Panc1 (cell line): ENCODE results near the gene HSPB3. TPM values are rescaled to one million over a fixed set of nuclear protein-coding genes. Genes with fewer than 3 reads are reported as not detected.

Experiments
- ATAC-seq: fragments of 200-7000 bp; cut with Tn5 transposase; 2 replicates; pipeline ENCODE4 v1.9.1; 2020; ENCODE audit warnings: mild to moderate bottlenecking, moderate library complexity
- BruUV-seq: library from RNA; stranded (reverse); fragments of 400-500 nt; replicated peaks from 2 replicates; lab custom pipeline; 2021; lab: Mats Ljungman, UMichigan
- CTCF ChIA-PET: fragments of 300-600 bp; sonication (Branson Sonifier 250); formaldehyde crosslinking; loops from one replicate; lab custom pipeline; 2022; ENCODE audit warnings: antibody characterized with exemption; lab: Charles Lee
- POLR2A ChIA-PET: fragments of 300-600 bp; sonication (Branson Sonifier 250); formaldehyde crosslinking; loops from one replicate; lab custom pipeline; 2022; ENCODE audit warnings: antibody characterized with exemption; lab: Charles Lee
- DNase-seq: peaks from one replicate; pipeline ENCODE4 v3.0.0-alpha.2; 2010; ENCODE audit warnings: low read depth, low spot score
- H3K27ac ChIP-seq: 2 replicates; pipeline ENCODE4 v1.5.1; 2011; ENCODE audit warnings: mild to moderate bottlenecking, low read length, inconsistent platforms
- H3K27me3 ChIP-seq: fragments of 200-500 bp; sonication (Bioruptor generic); 2 replicates; pipeline ENCODE4 v1.6.0; 2014; ENCODE audit warnings: low read length, inconsistent platforms; ENCODE audit not compliant: control insufficient read depth, insufficient read depth
- H3K36me3 ChIP-seq: fragments of 200-500 bp; sonication (Bioruptor generic); 2 replicates; pipeline ENCODE4 v1.5.1; 2014; ENCODE audit warnings: inconsistent platforms, mild to moderate bottlenecking, low read length, moderate library complexity; ENCODE audit not compliant: control insufficient read depth, insufficient read depth
- H3K4me1 ChIP-seq: 2 replicates; pipeline ENCODE4 v1.5.1; 2011; ENCODE audit warnings: inconsistent platforms, mild to moderate bottlenecking, low read length, moderate library complexity; ENCODE audit not compliant: control insufficient read depth, insufficient read depth
- H3K4me3 ChIP-seq, 2 experiments: 2 replicates each; pipeline ENCODE4 v1.5.1; 2011 to 2012; ENCODE audit warnings: low read depth in 2 of 2, low read length in 2 of 2, mild to moderate bottlenecking in 2 of 2, inconsistent platforms in 1 of 2, moderate library complexity in 1 of 2
- H3K9me3 ChIP-seq: fragments of 200-500 bp; sonication (Bioruptor generic); 2 replicates; pipeline ENCODE4 v1.5.1; 2014; ENCODE audit warnings: low read depth, mild to moderate bottlenecking, inconsistent platforms, low read length, moderate library complexity; ENCODE audit not compliant: control insufficient read depth, insufficient read depth
- CTCF ChIP-seq: fragments of 450-650 bp; IDR thresholded peaks from 2 replicates; pipeline ENCODE4 v1.5.1; 2017; ENCODE audit warnings: mild to moderate bottlenecking
- POLR2AphosphoS5 ChIP-seq: IDR thresholded peaks from 2 replicates; pipeline ENCODE4 v1.6.1; 2012; ENCODE audit warnings: mild to moderate bottlenecking, low read depth, low read length, moderate library complexity
- REST ChIP-seq, 2 experiments: IDR thresholded peaks; 2 replicates each; pipeline ENCODE4 v1.6.1; 2011 to 2012; ENCODE audit warnings: low read depth in 2 of 2, control low read depth in 1 of 2, low read length in 1 of 2, mild to moderate bottlenecking in 1 of 2, moderate library complexity in 1 of 2; ENCODE audit not compliant: insufficient read depth in 1 of 2
- SIN3A ChIP-seq: IDR thresholded peaks from 2 replicates; pipeline ENCODE4 v1.6.1; 2012; ENCODE audit warnings: low read depth, mild to moderate bottlenecking, low read length, moderate library complexity, borderline replicate concordance; ENCODE audit not compliant: insufficient read depth
- TCF7L2 ChIP-seq: IDR thresholded peaks from 2 replicates; pipeline ENCODE4 v1.6.1; 2011; ENCODE audit warnings: mild to moderate bottlenecking, low read depth, low read length, inconsistent platforms
- in situ Hi-C: cut with HindIII; loops from 2 replicates; pipeline ENCODE4 v1.10.0; 2016; ENCODE audit warnings: low sequenced_read_pairs, low pct_unique_long_range_greater_than_20kb
- intact Hi-C: fragments of 100-400 bp; cut with micrococcal nuclease; formaldehyde crosslinking; loops from one replicate; pipeline ENCODE4 v1.10.0; 2022; ENCODE audit not compliant: unreplicated experiment
- total RNA-seq: library from RNA; stranded (reverse); gene quantifications from one replicate; pipeline ENCODE4 v1.2.1, GENCODE V29; 2021; ENCODE audit not compliant: unreplicated experiment

The HSPB3 gene
- total RNA-seq, 1 experiment from 2014 or later: not detected

- Histone ChIP-seq H3K27ac (no peak overlapping the region), H3K9me3 (no peaks in the 10 kb centered on the region), H3K4me3 (no peak overlapping the region), H3K4me1 (no peaks in the 10 kb centered on the region), H3K36me3 (no peaks in the 10 kb centered on the region), H3K27me3 (no peaks in the 10 kb centered on the region)
- POLR2A ChIA-PET: no interaction called here
- in situ Hi-C loops (no loop called here), intact Hi-C loops (no loop called here)
- CTCF ChIA-PET: no interaction called here
- no peak for DNase-seq
- no peak for TF ChIP-seq POLR2AphosphoS5
- TF ChIP-seq REST (IDR thresholded peaks at IDR 0.05; ENCODE audit: insufficient read depth in 1 of 2, low read depth in 2 of 2, low read length in 1 of 2): no peak
- TF ChIP-seq CTCF: no peak
- TF ChIP-seq TCF7L2: no peak
- TF ChIP-seq SIN3A: no peak
- BruUV-seq: no TSS peak
- no peak for ATAC-seq
Measured at GRCh38 chr5:54471398-54471797, 15.9 kb downstream of the HSPB3 start.

GRCh38 chr5:54476682-54477081 lies 21.2 kb downstream of the HSPB3 start:
- H3K27ac ChIP-seq: no peak overlapping the region
- CTCF ChIA-PET: no interaction called here
- DNase-seq (no peak), ATAC-seq (no peak)
- no peak for TF ChIP-seq SIN3A
- no peak for TF ChIP-seq POLR2AphosphoS5
- no peak for TF ChIP-seq TCF7L2
- TF ChIP-seq REST (IDR thresholded peaks at IDR 0.05; ENCODE audit: insufficient read depth in 1 of 2, low read depth in 2 of 2, low read length in 1 of 2): no peak
- no peak for TF ChIP-seq CTCF
- H3K36me3 ChIP-seq: no peaks in the 10 kb centered on the region
- POLR2A ChIA-PET: no interaction called here
- no peaks in the 10 kb centered on the region for H3K4me1 ChIP-seq
- in situ Hi-C loops: no loop called here
- no peak overlapping the region for H3K4me3 ChIP-seq
- BruUV-seq: no TSS peak
- H3K27me3 ChIP-seq: no peaks in the 10 kb centered on the region
- intact Hi-C loops: no loop called here
- H3K9me3 ChIP-seq: no peaks in the 10 kb centered on the region
